ENCODE measurements around the gene TLR8.

TLR8 gene
- 0 reads per million in 2 donors for total RNA-seq

DNA sequence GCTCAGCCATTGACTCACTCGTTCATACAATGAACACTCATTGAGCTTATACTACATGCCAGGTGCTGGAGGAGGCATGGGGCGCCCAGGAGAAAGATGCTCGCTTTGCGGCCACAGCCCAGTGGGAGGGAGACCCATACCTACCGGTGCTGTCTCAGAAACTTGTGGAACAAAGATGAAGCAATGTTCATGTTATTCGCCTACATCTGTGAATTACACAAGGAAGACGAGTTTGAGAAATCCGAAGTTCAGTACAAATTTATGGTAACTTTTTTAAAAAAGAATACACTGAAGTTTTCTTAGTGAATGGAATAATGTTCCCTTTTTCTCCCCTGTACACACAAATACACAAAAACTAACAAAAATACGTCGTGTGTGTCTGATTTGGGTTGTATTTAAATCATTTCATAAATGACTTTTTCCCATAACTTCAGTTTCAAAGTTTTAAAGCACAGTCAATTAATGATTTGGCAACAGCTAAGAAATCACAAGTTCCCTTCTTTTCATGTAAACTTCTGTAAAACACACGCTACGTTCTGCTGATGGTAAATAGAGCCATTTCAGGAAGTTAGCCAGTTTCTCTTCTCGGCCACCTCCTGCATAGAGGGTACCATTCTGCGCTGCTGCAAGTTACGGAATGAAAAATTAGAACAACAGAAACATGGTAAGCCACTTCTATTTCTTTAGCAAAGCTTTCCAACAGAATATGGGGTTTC, at the start of gene TLR8:
Gene TLR8 (plus strand): TSS at position 575 of the 716 bp plus-strand sequence. CDS start 87 bp downstream, at position 662.
- DNase-seq: no peak

DNA sequence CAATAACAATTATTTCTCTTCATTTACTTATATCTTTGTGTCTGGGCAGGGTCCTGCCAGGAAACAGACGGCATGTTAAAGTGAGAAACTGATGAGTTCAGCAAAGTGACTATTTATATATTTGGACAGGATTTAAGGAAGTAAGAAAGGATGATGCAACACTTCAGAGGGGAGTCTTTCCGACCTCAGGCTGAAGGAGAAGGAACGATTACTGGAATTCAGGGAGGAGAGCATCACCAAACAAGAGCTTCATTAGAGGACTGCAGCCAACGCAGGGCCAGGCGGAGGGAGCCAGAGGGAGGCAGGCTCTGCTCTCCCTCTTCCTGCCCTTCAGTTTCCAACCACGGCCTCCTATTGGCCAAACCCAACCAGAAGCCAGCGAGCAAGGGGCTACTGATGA, 41.1 kb upstream of the TLR8 start:
- no peak for DNase-seq

DNA sequence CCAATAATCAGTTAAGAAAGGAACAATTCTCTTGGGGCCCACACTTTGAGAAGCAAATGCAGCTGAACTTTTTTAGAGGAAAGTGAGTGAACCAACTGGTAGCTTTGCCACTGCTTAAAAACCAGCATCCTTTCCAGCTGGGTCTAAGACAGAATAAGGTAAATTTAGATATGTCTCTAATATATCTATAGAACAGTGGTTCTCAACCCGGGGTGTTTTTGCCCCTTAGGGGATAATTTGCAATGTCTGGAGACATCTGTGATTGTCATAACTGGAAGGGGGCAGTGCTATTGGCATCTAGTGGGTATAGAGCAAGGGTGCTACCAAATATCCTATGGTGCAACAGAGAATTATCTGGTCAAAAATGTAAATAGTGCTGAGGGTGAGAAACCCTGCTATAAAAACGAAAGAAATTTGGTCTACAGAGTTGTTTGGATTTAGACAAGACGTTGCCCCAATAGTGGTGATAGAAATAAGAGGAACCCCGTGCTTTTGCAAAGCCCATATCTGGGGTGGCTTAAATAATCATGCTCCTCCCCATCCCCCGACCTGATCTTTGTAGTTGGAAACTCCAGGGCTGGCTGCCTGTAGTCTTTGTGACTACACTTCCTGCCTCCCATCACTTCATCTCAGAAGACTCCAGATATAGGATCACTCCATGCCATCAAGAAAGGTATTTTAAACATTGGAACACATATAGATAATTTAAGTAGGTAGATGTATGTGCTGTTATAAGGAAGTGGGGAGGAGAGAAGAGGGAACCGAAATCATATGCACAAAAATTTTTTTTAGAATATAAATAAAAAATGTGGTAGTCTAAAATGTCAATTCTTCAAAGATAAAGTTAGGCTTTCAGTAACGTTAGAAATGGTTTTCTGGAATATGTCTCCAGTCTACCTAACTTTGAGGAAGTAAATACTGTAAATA, 39.7 kb upstream of the TLR8 start, which contains the start of gene TLR7:
Gene TLR7 (plus strand): TSS at position 622 of the 927 bp plus-strand sequence. CDS start 507 bp downstream, outside the sequence.
- no peak for DNase-seq

DNA sequence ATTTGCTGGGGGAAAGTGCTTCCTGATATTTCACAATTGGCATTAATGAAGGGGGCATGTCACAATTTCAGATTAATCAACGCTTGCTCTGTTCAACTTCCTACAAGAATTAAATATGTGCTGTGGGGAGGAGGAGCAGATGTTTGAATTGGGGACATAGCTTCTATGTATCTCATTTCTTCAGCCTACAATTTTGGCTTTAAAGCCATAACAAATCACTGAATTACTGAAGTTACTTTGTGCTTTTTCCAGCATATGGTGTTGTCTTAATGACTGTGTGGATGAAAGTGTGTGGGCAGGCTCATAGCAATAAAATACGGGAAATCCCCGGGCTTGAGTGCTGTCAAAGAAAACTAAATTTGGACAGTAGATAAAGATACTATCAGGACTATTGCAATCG, 38.7 kb upstream of the TLR8 start:
- DNase-seq: no peak

DNA sequence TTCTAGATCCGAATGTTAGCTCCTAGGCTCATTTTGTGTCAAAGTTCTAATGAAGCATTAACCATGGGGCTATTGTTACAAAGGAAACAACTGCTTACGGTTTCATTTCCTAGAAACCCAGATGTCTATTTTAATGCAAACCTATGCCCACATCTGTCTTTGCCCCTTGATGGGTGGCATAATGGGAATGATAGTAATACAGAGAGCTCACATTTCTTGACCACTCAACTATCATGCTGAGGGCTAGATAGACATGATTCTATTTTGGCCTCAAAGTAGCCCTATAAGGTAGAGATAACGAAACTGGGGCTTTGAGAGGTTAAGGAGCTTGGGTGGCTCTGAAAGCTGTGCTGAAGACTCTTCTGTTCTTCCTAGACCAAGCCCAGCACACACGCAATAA, 37.7 kb upstream of the TLR8 start:
- no peak for DNase-seq

DNA sequence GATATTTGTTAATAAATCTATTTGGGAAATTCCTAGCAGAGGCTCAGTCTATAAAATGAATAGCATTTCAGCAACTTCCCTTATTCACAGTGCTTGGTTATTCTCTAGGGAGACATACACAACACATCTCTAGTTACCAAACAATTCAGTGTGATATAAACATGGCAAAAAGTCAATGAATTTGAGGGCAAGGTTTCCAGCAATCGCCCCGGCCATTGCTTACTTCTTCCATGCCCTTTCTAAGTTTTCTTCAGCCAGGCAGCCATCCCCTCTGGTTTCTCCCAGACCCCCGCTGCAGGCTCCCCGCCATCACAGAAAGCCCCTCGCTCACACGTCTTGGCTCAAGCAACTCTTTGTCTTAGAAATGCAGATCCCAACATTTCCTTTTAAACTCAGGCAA, 35.2 kb upstream of the TLR8 start:
- no peak for DNase-seq

DNA sequence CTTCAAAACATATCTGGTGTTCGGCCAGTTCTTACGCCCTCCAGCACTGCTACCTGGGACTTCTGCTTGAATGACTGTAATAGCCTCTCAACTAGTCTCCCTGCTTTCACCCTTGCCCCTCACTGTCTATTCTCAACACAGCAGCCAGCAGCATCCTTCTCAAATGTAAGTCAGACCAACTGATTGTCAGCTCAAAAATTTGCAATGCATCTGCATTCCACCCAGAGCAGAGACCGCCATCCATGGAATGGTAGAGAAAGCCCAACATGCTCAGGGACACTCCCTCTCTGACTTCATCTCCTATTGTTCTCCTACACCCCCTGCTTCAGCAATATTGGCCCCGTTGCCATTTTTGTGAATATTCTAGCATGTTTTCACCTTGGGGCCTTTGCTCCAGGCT, 33.7 kb upstream of the TLR8 start:
- DNase-seq: no peak

DNA sequence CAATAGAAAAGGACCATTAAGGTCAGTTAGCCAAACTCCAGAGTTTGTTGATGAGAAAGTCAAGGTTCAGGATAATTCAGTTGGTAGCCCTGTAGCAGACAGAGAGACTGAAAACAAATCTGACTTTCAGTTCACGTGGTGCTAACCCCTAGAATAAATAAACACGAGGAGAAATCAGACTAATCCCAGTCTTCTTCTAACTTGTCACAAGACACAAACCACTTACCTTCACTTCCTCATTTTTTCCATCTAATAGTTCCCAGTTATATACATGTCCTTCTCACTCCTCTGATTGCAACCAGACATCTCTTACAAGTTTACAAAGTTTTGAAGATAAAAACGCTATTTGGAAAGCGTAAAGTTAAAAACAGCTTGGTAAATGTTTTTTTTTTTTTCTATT, 31.8 kb upstream of the TLR8 start:
- DNase-seq: no peak

DNA sequence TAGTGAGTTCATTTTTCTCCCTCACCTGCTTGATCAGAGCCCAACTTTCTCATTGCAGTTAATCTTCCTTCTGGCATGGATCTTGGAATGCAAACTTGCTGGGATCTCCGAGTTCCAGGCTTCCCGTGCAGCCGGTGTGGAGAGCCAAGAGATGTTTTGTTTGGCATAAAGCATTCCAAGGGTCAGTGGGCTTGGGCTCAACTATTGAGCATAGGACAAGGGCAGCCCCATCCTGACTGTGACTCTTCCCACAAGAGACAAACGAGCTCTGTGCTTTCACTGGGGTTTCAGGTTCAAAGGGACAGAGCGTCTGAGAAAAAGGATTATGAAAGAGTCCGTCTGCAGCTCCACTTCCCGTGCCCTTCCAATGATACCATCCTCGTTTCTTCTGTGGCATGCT, 29.0 kb upstream of the TLR8 start:
- DNase-seq: no peak

DNA sequence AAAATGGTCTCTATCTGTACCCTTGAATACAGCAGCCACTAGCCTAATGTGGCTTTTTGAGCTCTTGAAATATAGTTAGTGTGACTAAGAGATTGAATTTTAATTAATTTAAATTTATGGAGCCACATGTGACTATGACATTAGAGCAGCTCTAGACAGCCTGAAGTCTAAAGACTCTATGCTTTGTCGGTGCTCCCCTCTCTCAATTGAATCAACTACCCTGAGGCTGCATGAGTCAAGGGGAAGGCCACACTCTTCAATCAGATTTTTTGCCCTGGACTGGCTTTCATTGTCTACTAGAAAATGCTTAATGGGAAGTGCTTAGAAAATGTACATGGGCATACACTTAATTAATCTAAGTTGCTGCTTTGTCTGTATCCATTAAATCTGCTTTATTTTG, 27.9 kb upstream of the TLR8 start:
- DNase-seq: no peak

DNA sequence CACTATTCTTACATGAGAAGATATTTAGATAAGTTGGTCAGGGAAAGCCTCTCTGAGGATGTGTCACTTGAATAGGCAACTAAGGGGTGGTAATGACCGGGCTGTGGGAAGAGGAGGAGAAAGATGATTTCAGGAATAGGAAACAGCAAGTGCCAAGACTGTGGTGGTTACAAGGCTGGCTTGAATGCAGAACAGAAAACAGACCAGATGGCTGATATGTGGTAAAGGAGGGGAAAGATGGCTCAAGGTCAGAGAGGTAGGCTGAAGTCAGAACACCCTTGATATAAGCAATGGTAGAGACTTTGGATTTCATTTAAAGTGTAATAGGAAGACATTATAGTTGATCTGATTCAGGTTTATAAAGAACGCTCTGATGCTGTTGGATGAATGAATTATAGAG, 24.5 kb upstream of the TLR8 start:
- DNase-seq: no peak

DNA sequence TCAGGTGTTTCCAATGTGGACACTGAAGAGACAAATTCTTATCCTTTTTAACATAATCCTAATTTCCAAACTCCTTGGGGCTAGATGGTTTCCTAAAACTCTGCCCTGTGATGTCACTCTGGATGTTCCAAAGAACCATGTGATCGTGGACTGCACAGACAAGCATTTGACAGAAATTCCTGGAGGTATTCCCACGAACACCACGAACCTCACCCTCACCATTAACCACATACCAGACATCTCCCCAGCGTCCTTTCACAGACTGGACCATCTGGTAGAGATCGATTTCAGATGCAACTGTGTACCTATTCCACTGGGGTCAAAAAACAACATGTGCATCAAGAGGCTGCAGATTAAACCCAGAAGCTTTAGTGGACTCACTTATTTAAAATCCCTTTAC, 20.9 kb upstream of the TLR8 start:
- DNase-seq: no peak

DNA sequence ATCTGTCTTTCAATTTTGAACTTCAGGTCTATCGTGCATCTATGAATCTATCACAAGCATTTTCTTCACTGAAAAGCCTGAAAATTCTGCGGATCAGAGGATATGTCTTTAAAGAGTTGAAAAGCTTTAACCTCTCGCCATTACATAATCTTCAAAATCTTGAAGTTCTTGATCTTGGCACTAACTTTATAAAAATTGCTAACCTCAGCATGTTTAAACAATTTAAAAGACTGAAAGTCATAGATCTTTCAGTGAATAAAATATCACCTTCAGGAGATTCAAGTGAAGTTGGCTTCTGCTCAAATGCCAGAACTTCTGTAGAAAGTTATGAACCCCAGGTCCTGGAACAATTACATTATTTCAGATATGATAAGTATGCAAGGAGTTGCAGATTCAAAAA, 19.9 kb upstream of the TLR8 start:
- no peak for DNase-seq

DNA sequence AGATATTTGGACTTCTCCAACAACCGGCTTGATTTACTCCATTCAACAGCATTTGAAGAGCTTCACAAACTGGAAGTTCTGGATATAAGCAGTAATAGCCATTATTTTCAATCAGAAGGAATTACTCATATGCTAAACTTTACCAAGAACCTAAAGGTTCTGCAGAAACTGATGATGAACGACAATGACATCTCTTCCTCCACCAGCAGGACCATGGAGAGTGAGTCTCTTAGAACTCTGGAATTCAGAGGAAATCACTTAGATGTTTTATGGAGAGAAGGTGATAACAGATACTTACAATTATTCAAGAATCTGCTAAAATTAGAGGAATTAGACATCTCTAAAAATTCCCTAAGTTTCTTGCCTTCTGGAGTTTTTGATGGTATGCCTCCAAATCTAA, 19.3 kb upstream of the TLR8 start:
- DNase-seq: no peak

DNA sequence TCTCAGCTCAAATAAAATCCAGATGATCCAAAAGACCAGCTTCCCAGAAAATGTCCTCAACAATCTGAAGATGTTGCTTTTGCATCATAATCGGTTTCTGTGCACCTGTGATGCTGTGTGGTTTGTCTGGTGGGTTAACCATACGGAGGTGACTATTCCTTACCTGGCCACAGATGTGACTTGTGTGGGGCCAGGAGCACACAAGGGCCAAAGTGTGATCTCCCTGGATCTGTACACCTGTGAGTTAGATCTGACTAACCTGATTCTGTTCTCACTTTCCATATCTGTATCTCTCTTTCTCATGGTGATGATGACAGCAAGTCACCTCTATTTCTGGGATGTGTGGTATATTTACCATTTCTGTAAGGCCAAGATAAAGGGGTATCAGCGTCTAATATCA, 18.7 kb upstream of the TLR8 start:
- no peak for DNase-seq

DNA sequence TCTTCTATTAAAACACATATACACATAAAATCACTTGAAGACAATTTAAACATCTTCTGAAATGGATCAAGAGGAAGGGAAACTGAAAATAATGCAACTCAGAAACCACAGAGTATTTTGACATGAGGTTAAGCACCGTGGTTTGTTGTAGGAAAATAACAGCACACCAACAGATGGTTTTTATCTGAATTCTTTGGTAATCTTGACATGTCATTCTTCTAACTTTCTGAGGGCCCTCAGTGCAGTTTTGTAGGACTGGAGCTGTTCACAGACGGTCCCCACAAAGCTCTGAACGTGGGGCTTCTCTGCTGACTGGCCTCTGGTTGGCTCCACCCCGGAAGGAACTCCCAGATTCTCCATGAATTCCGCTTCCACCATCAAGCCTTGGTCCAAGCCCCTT, 16.0 kb upstream of the TLR8 start:
- DNase-seq: no peak

DNA sequence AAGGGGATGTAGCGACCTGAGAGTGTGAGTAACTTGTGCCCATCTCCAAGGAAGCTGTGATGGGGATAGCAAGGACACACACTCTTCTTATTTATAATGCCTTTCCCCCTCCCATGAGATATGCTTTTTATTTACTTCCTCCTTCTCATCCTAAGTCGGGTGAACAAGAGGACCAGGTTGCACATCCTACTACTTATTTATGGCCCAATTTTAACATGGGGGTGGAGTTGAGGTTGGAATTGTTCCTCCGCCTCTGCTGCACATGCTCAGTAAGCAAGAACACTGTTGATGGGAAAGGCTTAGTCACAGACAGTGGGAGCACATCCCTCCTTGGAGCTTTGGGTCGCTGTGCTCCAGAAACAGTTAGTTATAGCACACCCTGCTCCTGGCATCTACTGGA, 15.2 kb upstream of the TLR8 start:
- DNase-seq: no peak

DNA sequence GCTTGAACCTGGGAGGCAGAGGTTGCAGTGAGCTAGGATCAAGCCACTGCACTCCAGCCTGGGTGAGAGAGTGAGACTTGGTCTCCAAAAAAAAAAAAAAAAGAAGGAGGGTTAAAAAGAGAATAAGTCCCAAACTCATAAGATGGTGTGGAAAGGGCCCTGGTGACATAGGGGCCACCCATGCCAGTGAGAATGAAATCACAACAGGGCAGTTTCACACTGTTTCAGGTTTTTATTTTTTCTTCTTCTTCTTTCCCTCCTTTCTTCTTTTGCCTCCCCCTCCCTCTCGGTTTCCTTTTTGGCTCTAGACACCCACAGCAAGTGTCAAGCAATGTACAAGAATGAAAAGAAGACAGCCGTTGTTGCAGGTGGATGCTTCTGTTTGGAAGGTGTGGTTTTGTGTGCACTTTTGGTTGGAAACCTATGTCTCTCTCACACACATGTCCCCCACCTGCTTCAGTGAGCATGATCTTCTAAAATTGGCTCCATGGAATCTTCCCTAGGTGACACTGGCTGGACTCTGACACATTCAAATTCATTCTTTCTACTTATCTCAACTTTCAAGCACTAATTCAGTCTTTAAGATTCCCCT, 14.4 kb upstream of the TLR8 start:
- DNase-seq: no peak

DNA sequence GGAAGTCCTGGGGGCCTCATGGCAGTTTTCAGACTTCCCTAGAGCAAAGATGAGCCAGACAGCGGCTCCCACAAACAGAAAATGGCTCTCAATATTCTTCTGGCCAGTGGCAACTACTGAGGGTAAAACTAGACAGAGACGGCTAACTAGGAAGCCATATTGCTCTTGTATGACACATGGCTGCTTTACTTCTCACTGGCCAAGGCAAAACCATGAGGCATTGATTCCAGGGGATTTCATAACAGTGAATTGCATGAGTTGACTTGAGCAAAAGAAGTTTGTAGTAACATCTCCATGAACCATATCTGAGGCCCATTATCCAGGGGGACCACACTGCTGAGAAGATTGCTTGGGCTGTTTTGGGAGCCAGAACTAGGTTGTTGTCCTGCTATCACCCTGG, 13.7 kb upstream of the TLR8 start:
- no peak for DNase-seq

DNA sequence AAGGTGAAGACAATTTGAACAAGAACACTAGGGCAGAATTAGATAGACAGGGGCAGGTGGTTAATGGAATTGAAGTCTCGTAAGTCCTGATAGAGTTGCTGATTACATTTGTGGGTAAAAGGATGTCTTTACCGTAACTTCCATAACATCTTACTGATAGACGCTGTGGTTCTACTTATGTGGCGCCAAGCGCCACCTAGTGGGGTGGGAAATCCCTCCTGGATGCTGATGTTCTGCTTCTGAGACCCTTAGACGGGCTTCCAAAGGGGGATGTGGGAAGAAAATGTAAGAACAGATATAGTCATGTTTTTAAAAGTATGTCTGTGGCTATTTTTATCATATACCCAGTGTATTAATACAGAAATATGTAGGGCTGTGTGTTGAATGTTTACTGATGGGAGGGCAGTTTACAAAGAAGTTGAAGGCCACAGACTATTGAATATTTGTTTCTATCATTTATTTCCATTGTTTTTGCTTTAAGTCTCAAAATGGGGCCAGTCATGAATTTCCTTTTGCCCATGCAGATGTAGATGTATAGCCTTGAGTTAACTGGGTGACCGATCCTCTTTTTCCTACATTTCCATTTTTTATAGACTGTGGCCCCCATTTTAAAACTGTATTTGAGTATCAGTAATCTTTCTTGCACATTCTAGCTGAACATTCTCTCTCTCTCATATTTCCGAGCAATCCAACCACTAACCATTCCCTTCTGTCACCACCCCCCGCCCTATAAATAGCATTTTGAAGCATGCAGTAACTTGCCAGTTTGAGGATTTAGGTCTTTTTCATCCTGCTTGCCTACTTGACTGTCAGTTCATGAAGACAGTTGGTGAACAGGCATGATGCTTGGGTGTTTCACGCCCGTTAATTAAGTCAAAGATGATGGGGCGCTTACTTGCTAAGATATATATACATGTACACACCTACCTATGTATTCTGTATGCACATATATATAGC, 12.1 kb upstream of the TLR8 start:
- DNase-seq: peak; percentile 19

DNA sequence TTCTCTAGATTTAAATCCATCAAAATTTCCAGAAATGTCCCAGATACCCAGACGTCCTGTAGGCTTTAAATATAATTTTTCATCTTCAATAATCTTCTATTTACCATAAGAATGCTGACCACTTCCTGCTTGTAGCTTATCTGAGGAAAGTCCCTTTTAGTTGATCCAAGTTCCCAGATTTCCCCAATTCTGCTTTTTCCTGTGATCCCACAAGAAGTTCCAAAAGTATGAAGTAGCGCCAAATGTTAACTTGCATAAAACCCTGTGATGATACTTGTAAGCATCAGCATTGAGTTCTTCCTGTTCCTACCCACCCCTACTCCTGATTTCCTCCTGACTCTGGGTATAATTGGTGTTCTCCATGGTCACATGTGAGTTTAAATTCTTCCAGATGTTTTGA, 10.6 kb upstream of the TLR8 start:
- no peak for DNase-seq

DNA sequence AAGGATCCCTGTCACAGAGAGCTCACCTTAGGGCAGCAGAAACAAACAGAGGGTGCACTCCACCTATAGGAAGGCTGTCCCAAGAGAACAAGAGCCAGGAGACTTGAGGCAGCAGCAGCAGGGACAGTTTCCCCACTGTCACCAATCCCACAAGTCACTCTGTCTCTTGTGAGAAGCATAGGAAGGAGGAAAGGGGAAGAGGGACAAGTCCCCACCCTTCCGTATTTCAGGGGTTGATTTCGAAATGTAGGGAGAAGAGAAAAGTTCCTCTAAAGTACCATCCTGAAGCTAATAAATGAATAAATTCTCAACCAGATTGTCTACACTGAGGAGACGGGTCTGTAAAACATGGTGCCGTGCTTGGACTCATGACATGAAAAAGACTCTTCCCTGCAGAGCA, 9.5 kb upstream of the TLR8 start:
- DNase-seq: no peak

DNA sequence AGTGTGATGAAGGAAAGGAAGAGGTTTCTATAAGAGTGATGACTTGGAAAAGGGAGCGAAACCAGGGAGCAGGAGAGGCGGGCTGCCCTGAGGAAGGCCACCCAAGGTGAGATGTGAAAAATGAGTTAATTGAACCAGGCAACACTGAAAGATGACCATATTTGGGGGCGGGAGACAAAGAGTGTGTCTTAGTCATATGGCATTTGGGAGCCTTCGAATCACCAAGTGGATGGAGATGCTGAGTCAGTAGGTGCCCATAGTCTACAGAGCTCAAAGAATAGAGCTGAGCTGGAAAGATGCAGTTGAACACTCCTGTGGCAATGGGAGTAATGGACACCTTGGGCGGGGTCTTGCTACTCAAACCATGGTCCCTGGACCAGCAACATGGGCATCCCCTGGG, 8.3 kb upstream of the TLR8 start:
- DNase-seq: no peak

Measured in T-helper 9 cell (primary cell).